AG04450 (cell line): ENCODE results near the gene COG1. TPM values are rescaled to one million over a fixed set of nuclear protein-coding genes. Genes with fewer than 3 reads are reported as not detected.

ENCODE experiments used
- CTCF ChIA-PET: fragments of 300-600, 350-600 bp; formaldehyde crosslinking; extraction: SDS; loops from one replicate; lab custom pipeline; 2022; ENCODE audit warnings: antibody characterized with exemption, inconsistent platforms; lab: Charles Lee
- POLR2A ChIA-PET: fragments of 350-600 bp; formaldehyde crosslinking; extraction: SDS; loops from one replicate; lab custom pipeline; 2021; ENCODE audit warnings: antibody characterized with exemption, inconsistent platforms; lab: Yijun Ruan, JAX
- DNase-seq: peaks from one replicate; pipeline ENCODE4 v3.0.0-alpha.2; 2011; ENCODE audit warnings: low read depth, low spot score
- H3K27ac ChIP-seq: one replicate; pipeline ENCODE4 v1.5.1; 2012; ENCODE audit warnings: low read depth, low read length, control low read depth
- H3K27me3 ChIP-seq: one replicate; pipeline ENCODE4 v1.6.0; 2012; ENCODE audit warnings: low read length; ENCODE audit not compliant: control insufficient read depth, insufficient read depth
- H3K4me3 ChIP-seq: 2 replicates; pipeline ENCODE4 v1.5.1; 2011; ENCODE audit warnings: mild to moderate bottlenecking, low read depth, low read length, control low read depth
- H3K9me3 ChIP-seq: 2 replicates; pipeline ENCODE4 v1.5.1; 2012; ENCODE audit warnings: low read length; ENCODE audit not compliant: control insufficient read depth, insufficient read depth
- CTCF ChIP-seq: IDR thresholded peaks from 2 replicates; pipeline ENCODE4 v1.5.1; 2011; ENCODE audit warnings: low read depth, low read length, control low read depth, inconsistent platforms
- polyA plus RNA-seq: library from polyadenylated mRNA; depleted of rRNA; stranded (reverse); fragments of >200 nt; gene quantifications from 2 replicates; pipeline ENCODE4 v1.2.3, GENCODE V29; 2011

The COG1 gene
- polyA plus RNA-seq, 1 experiment: 30.2 TPM

- ChIA-PET CTCF (interaction anchor here (1.0 to 5.4 kb wide), 8 partner anchors 29 to 670 kb away, joined by 3 to 36 read pairs (median 5); partner anchors contain the start of gene COG1), POLR2A (no interaction called here)
- H3K27ac ChIP-seq: peak overlapping the region; percentile 65
- no peak for DNase-seq
- no peak for TF ChIP-seq CTCF
- peak overlapping the region; percentile 39 for H3K4me3 ChIP-seq
- no peaks in the 10 kb centered on the region for H3K27me3 ChIP-seq
- H3K9me3 ChIP-seq: no peaks in the 10 kb centered on the region
Observed at GRCh38 chr17:73226556-73227172, 33.8 kb downstream of the COG1 start.

GRCh38 chr17:73227379-73227778 lies 34.5 kb downstream of the COG1 start:
- DNase-seq: no peak
- CTCF ChIA-PET: interaction anchor here (1.0 to 5.4 kb wide), 8 partner anchors 28 to 671 kb away, joined by 3 to 36 read pairs (median 5); partner anchors contain the start of gene COG1
- TF ChIP-seq CTCF: no peak
- POLR2A ChIA-PET: no interaction called here
- H3K9me3 ChIP-seq: no peaks in the 10 kb centered on the region; the same call in 1 of the 2 replicates
- no peak overlapping the region for H3K4me3 ChIP-seq
- H3K27me3 ChIP-seq: no peaks in the 10 kb centered on the region
- no peak overlapping the region for H3K27ac ChIP-seq

GRCh38 chr17:73227944-73228343 lies 35.1 kb downstream of the COG1 start:
- DNase-seq: no peak
- Histone ChIP-seq H3K27me3 (no peaks in the 10 kb centered on the region), H3K27ac (no peak overlapping the region), H3K9me3 (no peaks in the 10 kb centered on the region; the same call in 1 of the 2 replicates), H3K4me3 (no peak overlapping the region)
- ChIA-PET CTCF (interaction anchor here (1.0 to 5.4 kb wide), 9 partner anchors 27 to 671 kb away, joined by 3 to 36 read pairs (median 4); partner anchors contain the start of gene COG1), POLR2A (no interaction called here)
- TF ChIP-seq CTCF: no peak

GRCh38 chr17:73228748-73229236 lies 35.9 kb downstream of the COG1 start:
- peak; percentile 69 for DNase-seq
- ChIA-PET CTCF (interaction anchor here (0.6 to 5.4 kb wide), 6 partner anchors 37 to 671 kb away, joined by 3 to 36 read pairs (median 4); partner anchors contain the start of gene COG1), POLR2A (no interaction called here)

More at GRCh38 chr17:73228748-73229236, 35.9 kb downstream of the COG1 start:
- Histone ChIP-seq H3K27me3 (no peaks in the 10 kb centered on the region), H3K4me3 (no peak overlapping the region), H3K9me3 (no peaks in the 10 kb centered on the region; the same call in 1 of the 2 replicates), H3K27ac (peak overlapping the region; percentile 68)
- TF ChIP-seq CTCF: no peak
